Gastroesophageal sphincter (tissue), 3 donors: ENCODE results near the gene TOM1L2.

Source experiments
- EP300 ChIP-seq: sonication (generic); formaldehyde crosslinking; IDR thresholded peaks from one replicate; pipeline ENCODE4 v1.6.1; 2017; ENCODE audit warnings: antibody characterized with exemption, mild to moderate bottlenecking
- POLR2A ChIP-seq, 2 donors: fragments of 450-650 bp; IDR thresholded peaks; one replicate each; pipeline ENCODE4 v1.6.1; 2017; ENCODE audit warnings: antibody characterized with exemption in 2 of 2, mild to moderate bottlenecking in 2 of 2, moderate library complexity in 1 of 2
- TF ChIP-seq, protein P1 (sequence below), 4 experiments: fragments of 200-600 bp in 2 of 4; fragments of 450-650 bp in 2 of 4; sonication (generic) in 1 of 4; IDR thresholded peaks; one replicate each; pipeline ENCODE4 v1.5.1; 2017 to 2019; ENCODE audit warnings: antibody characterized with exemption in 4 of 4, mild to moderate bottlenecking in 2 of 4, moderate library complexity in 2 of 4

DNA sequence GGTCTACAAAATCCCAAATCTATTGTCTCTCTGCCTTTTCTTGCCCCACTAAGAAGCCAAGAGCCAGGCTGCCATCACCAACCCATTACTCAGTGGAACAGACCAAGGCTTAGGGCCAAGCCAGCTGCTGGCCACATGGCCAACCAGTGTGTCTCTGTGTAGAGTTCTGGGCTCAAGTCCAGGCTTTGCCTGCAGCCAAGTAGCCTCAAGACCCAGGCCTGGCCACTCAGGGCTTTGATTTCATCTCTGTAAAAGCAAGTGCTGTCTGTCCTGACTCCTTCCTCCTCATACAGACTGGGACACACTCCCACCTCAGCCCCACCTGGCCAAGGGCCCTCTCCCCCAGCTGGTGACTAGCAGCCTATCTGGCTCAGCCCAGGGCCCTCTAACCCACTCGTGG lies 150.0 kb downstream of the TOM1L2 start:
- TF ChIP-seq POLR2A (IDR thresholded peaks at IDR 0.05) (no peak), EP300 (no peak)
- TF ChIP-seq, protein P1, sequence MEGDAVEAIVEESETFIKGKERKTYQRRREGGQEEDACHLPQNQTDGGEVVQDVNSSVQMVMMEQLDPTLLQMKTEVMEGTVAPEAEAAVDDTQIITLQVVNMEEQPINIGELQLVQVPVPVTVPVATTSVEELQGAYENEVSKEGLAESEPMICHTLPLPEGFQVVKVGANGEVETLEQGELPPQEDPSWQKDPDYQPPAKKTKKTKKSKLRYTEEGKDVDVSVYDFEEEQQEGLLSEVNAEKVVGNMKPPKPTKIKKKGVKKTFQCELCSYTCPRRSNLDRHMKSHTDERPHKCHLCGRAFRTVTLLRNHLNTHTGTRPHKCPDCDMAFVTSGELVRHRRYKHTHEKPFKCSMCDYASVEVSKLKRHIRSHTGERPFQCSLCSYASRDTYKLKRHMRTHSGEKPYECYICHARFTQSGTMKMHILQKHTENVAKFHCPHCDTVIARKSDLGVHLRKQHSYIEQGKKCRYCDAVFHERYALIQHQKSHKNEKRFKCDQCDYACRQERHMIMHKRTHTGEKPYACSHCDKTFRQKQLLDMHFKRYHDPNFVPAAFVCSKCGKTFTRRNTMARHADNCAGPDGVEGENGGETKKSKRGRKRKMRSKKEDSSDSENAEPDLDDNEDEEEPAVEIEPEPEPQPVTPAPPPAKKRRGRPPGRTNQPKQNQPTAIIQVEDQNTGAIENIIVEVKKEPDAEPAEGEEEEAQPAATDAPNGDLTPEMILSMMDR (IDR thresholded peaks at IDR 0.05) = no peak
